ENCODE data around the gene ZMYM2.

DNA sequence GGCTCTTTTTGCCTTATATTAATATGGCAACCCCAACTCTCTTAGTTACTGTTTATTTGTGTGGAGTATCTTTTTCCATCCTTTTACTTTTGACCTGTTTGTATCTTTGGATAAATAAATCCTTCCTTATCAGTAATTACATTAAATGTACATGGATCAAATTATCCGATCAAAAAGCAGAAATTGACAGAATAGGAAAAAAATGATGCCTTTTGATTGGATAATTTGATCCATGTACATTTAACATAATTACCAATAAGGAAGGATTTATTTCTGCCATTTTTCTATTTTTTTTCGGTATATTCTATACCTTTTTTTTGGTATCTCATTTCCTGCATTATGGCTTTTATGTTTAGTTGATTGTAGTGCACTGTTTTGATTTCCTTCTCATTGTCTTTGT lies 57.2 kb downstream of the ZMYM2 start:
- TF ChIP-seq CTCF (IDR thresholded peaks at IDR 0.05) (no peak), POLR2A (IDR thresholded peaks at IDR 0.05) (no peak)
